PC-9 (cell line): ENCODE data around the gene ST6GALNAC6. TPM values are rescaled to one million over a fixed set of nuclear protein-coding genes. Genes with fewer than 3 reads are reported as not detected.

Experiments
- BruUV-seq: library from RNA; stranded (reverse); fragments of 400-500 nt; replicated peaks from 2 replicates; lab custom pipeline; 2021; lab: Mats Ljungman, UMichigan
- CTCF ChIA-PET: fragments of 300-600 bp; sonication (Branson Sonifier 250); formaldehyde crosslinking; loops from one replicate; lab custom pipeline; 2022; ENCODE audit warnings: antibody characterized with exemption; lab: Charles Lee
- POLR2A ChIA-PET: fragments of 300-600 bp; sonication (Branson Sonifier 250); formaldehyde crosslinking; loops from one replicate; lab custom pipeline; 2022; ENCODE audit warnings: antibody characterized with exemption; ENCODE audit not compliant: unreplicated experiment; lab: Charles Lee
- DNase-seq, 2 experiments: peaks; one replicate each; pipeline versions ENCODE4 v3.0.0 to v3.0.0-alpha.2; 2015 to 2022; ENCODE audit warnings: mixed read lengths in 1 of 2
- H2AFZ ChIP-seq: fragments of 200-600 bp; sonication (generic); 2 replicates; pipeline ENCODE4 v1.8.1; 2017; ENCODE audit warnings: antibody characterized with exemption
- H3F3A ChIP-seq: fragments of 200-600 bp; sonication (generic); 2 replicates; pipeline ENCODE4 v1.8.1; 2017; ENCODE audit warnings: antibody characterized with exemption, mild to moderate bottlenecking, low read depth; ENCODE audit not compliant: insufficient read depth
- H3K27ac ChIP-seq: fragments of 200-600 bp; sonication (generic); 2 replicates; pipeline ENCODE4 v1.6.1; 2016; ENCODE audit warnings: mixed run types
- H3K27me3 ChIP-seq: fragments of 200-600 bp; sonication (generic); 2 replicates; pipeline ENCODE4 v1.6.1; 2016; ENCODE audit warnings: low read depth, mixed run types; ENCODE audit not compliant: insufficient read depth
- H3K36me3 ChIP-seq: fragments of 200-600 bp; sonication (generic); 2 replicates; pipeline ENCODE4 v1.6.1; 2016; ENCODE audit warnings: low read depth, mixed run types
- H3K4me1 ChIP-seq: fragments of 200-600 bp; sonication (generic); replicated peaks from 2 replicates; pipeline ENCODE4 v1.6.1; 2016; ENCODE audit warnings: mixed run types; ENCODE audit not compliant: insufficient read depth
- H3K4me2 ChIP-seq: fragments of 200-600 bp; sonication (generic); 2 replicates; pipeline ENCODE4 v1.6.1; 2017; ENCODE audit warnings: mixed run types
- H3K4me3 ChIP-seq: fragments of 200-600 bp; sonication (generic); 2 replicates; pipeline ENCODE4 v1.6.1; 2016; ENCODE audit warnings: mixed run types
- H3K79me2 ChIP-seq: fragments of 200-600 bp; sonication (generic); 2 replicates; pipeline ENCODE4 v1.6.1; 2017; ENCODE audit warnings: low read depth, mixed run types
- H3K9me2 ChIP-seq: fragments of 200-600 bp; sonication (generic); 2 replicates; pipeline ENCODE4 v1.8.1; 2017; ENCODE audit warnings: mild to moderate bottlenecking; ENCODE audit not compliant: insufficient read depth
- H3K9me3 ChIP-seq: fragments of 200-600 bp; sonication (generic); 2 replicates; pipeline ENCODE4 v1.8.1; 2016; ENCODE audit warnings: low read depth; ENCODE audit not compliant: insufficient read depth
- H4K20me1 ChIP-seq: fragments of 200-600 bp; sonication (generic); 2 replicates; pipeline ENCODE4 v1.8.1; 2017; ENCODE audit not compliant: insufficient read depth
- EZH2 ChIP-seq: fragments of 200-600 bp; sonication (generic); IDR thresholded peaks from 2 replicates; pipeline ENCODE4 v1.8.0; 2017; ENCODE audit warnings: antibody characterized with exemption, low read depth
- intact Hi-C: fragments of 100-400 bp; cut with micrococcal nuclease; formaldehyde crosslinking; loops from one replicate; pipeline ENCODE4 v1.10.0; 2022; ENCODE audit not compliant: unreplicated experiment
- total RNA-seq: library from RNA; stranded (reverse); gene quantifications from 2 replicates; pipeline ENCODE4 v1.2.3, GENCODE V29; 2021
- TF ChIP-seq, protein P1 (sequence below): fragments of 200-600 bp; sonication (generic); conservative IDR thresholded peaks from 2 replicates; pipeline ENCODE4 v1.6.1; 2017; ENCODE audit warnings: mixed run types, antibody characterized with exemption, mild to moderate bottlenecking, moderate library complexity

The ST6GALNAC6 gene
- total RNA-seq, 1 experiment from 2014 or later = 23.3 TPM

DNA sequence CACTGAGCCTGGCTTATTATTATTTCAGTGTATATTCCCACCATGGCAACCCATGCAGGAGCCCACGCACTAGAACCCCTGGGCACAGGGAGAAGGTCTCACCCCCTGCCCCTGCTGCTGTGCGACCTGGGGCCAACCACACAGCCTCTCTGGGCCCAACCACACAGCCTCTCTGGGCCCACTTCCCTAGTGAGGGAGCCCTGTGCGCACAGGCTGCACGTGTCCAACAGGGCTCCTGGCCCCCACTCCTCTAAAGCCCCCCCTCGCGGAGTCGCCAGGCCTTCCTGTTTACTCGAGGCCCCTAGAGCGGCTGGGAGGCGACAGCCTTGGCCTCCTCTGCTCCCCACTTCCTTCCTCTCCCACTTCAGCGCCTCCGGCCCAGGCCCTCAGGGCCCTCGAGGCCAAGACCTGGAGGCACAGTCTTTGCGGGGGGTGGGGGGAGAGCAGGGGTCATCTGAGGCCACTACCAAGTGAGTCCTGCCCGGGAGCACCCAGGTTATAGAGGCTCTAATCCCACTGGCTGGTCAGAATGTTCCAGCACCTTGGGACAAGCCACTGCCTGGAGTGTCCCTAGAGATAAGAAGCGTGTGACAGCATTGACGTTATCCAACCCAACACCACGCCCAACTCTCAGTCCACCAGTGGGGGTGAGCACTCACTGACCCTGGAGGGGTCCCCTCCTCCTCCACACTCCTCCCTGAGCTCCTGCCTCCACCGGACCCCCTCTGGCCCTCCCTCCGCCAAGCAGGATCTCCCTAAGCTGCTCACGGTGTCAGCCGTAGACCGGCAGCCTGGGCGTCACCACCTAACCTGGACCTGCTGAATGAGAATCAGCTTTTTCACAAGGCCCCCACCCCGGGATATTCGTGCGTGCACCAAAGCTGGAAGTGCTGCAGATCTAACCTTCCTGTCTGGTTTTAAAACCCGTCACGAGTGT is 37.1 kb downstream of the ST6GALNAC6 start:
- Histone ChIP-seq H3K27me3 (no peaks in the 10 kb centered on the region), H3K4me1 (no peaks in the 10 kb centered on the region), H4K20me1 (no peaks in the 10 kb centered on the region), H3K79me2 (no peaks in the 10 kb centered on the region), H3K36me3 (no peaks in the 10 kb centered on the region), H3K27ac (no peak overlapping the region), H2AFZ (no peak overlapping the region), H3K9me3 (no peaks in the 10 kb centered on the region), H3K9me2 (no peaks in the 10 kb centered on the region), H3K4me3 (no peak overlapping the region), H3K4me2 (no peak overlapping the region), H3F3A (peaks cover 7% of the 10 kb centered on the region; the same call in 1 of the 2 replicates)
- DNase-seq = no peak
- no peak for TF ChIP-seq EZH2
- TF ChIP-seq, protein P1, sequence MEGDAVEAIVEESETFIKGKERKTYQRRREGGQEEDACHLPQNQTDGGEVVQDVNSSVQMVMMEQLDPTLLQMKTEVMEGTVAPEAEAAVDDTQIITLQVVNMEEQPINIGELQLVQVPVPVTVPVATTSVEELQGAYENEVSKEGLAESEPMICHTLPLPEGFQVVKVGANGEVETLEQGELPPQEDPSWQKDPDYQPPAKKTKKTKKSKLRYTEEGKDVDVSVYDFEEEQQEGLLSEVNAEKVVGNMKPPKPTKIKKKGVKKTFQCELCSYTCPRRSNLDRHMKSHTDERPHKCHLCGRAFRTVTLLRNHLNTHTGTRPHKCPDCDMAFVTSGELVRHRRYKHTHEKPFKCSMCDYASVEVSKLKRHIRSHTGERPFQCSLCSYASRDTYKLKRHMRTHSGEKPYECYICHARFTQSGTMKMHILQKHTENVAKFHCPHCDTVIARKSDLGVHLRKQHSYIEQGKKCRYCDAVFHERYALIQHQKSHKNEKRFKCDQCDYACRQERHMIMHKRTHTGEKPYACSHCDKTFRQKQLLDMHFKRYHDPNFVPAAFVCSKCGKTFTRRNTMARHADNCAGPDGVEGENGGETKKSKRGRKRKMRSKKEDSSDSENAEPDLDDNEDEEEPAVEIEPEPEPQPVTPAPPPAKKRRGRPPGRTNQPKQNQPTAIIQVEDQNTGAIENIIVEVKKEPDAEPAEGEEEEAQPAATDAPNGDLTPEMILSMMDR = no peak
- POLR2A ChIA-PET = interaction anchor here (0.5 to 0.6 kb wide), 2 partner anchors 77 to 750 kb away, joined by 3 to 7 read pairs; partner anchors contain the start of gene CDK9
- intact Hi-C loops = no loop called here
- no TSS peak for BruUV-seq
- CTCF ChIA-PET = no interaction called here

DNA sequence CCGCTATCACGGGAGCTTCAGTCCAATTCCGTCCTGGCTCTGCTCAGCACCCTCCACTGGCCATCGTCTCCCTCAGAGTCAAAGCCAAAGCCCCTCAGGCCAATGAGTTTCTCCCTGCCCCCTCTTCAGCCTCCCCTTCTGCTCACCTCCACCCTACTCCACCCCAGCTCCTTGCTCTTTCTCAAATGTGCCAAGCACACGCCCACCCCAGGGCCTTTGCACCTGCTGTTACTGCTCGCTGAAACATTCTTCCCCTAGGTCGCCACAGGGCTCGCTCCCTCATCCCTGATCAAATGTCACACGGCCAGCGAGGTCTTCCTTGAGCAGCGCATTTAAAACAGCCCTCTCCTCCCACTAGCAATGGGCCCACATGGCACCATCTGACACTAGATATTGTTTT is 38.6 kb downstream of the ST6GALNAC6 start:
- ChIA-PET POLR2A (no interaction called here), CTCF (no interaction called here)
- no TSS peak for BruUV-seq
- H3K4me1 ChIP-seq = no peaks in the 10 kb centered on the region
- no peak for TF ChIP-seq EZH2
- TF ChIP-seq, protein P1 = no peak
- H3K9me2 ChIP-seq = no peaks in the 10 kb centered on the region
- intact Hi-C loops = no loop called here
- no peaks in the 10 kb centered on the region for H3K9me3 ChIP-seq
- H3K36me3 ChIP-seq = no peaks in the 10 kb centered on the region
- peaks cover 7% of the 10 kb centered on the region; the same call in 1 of the 2 replicates for H3F3A ChIP-seq
- H4K20me1 ChIP-seq = no peaks in the 10 kb centered on the region
- no peaks in the 10 kb centered on the region for H3K79me2 ChIP-seq
- H2AFZ ChIP-seq = no peak overlapping the region
- no peak overlapping the region for H3K4me3 ChIP-seq
- H3K4me2 ChIP-seq = no peak overlapping the region
- DNase-seq = no peak
- H3K27ac ChIP-seq = no peak overlapping the region
- H3K27me3 ChIP-seq = no peaks in the 10 kb centered on the region

- Histone ChIP-seq H3K36me3 (no peaks in the 10 kb centered on the region), H4K20me1 (no peaks in the 10 kb centered on the region), H3K9me3 (no peaks in the 10 kb centered on the region), H3K27ac (no peak overlapping the region), H3K27me3 (no peaks in the 10 kb centered on the region), H3K9me2 (no peaks in the 10 kb centered on the region), H3F3A (peaks cover 3% of the 10 kb centered on the region; the same call in 1 of the 2 replicates), H3K4me3 (no peak overlapping the region), H3K4me2 (no peak overlapping the region), H2AFZ (no peak overlapping the region), H3K79me2 (no peaks in the 10 kb centered on the region), H3K4me1 (no peaks in the 10 kb centered on the region)
- TF ChIP-seq, protein P1 = no peak
- ChIA-PET CTCF (no interaction called here), POLR2A (no interaction called here)
- DNase-seq = no peak
- no TSS peak for BruUV-seq
- intact Hi-C loops = no loop called here
Observed at GRCh38 chr9:127860260-127860659, 39.1 kb downstream of the ST6GALNAC6 start.
